ENCODE measurements around the gene SMARCA5.

DNA sequence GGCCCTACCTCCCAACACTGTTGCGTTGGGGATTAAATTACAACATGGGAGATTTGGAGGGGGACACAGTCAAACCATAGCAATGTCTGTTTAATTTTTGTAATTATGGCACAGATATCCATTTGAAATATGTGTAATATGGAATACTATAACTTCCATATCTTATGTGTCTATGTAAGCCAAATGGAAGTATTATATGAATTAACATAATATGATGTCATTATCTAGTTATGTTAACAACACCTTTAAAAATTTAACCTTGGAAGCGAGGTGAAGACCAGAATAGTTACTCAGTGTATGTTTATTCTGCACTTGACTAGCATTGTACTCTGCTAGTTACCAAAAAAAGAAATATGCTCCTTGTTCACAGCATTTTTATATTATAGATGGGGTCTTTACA, 4.3 kb downstream of the SMARCA5 start:
- TF ChIP-seq POLR2A (IDR thresholded peaks at IDR 0.05; ENCODE audit: low read depth, low read length) (no peak), POLR2AphosphoS5 (IDR thresholded peaks at IDR 0.05; ENCODE audit: low read depth, low read length) (no peak), TAF1 (IDR thresholded peaks at IDR 0.05; ENCODE audit: borderline replicate concordance, low read depth, low read length) (no peak)

All from GM12892 (cell line).